ENCODE results near the gene JSRP1. TPM values are rescaled to one million over a fixed set of nuclear protein-coding genes. Genes with fewer than 3 reads are reported as not detected.

JSRP1 gene
- total and polyA plus RNA-seq, 2 of the 8 experiments (the other 6 are each of a cell fraction or from before 2014, with no cell fraction given): 0.24 to 0.56 TPM

- TF ChIP-seq CHD7 (IDR thresholded peaks at IDR 0.05; ENCODE audit: insufficient replicate concordance, low read length) (no peak), YY1 (IDR thresholded peaks at IDR 0.05; ENCODE audit: low read depth, low read length) (no peak), SUZ12 (IDR thresholded peaks at IDR 0.05; ENCODE audit: low read length) (no peak), CTBP2 (IDR thresholded peaks at IDR 0.05; ENCODE audit: borderline replicate concordance, insufficient read depth, insufficient read length, low read length) (no peak), KDM4A (IDR thresholded peaks at IDR 0.05; ENCODE audit: low read depth, low read length, severe bottlenecking) (no peak)
Measured at GRCh38 chr19:2271234-2272103, 15.3 kb upstream of the JSRP1 start (continued).
